Adrenal gland (tissue), 12 donors: ENCODE measurements around the gene PLCG2. TPM values are rescaled to one million over a fixed set of nuclear protein-coding genes. Genes with fewer than 3 reads are reported as not detected.

Source experiments
- DNase-seq, 7 donors: peaks; one replicate each; pipeline ENCODE4 v3.0.0-alpha.2; 2019 to 2020
- H3K27ac ChIP-seq, 5 donors: fragments of 200-600 bp; sonication (generic) in 4 of 5; 1 replicate in 3 of 5; 2 replicates in 2 of 5; pipeline versions ENCODE4 v1.5.1 to v1.8.0; 2016 to 2020; ENCODE audit warnings: mild to moderate bottlenecking in 1 of 5
- H3K27me3 ChIP-seq: fragments of 200-600 bp; 2 replicates; pipeline ENCODE4 v1.8.0; 2021
- H3K36me3 ChIP-seq, 2 donors: fragments of 200-600 bp; replicated peaks in 1 of 2; 1 replicate in 1 of 2; 2 replicates in 1 of 2; pipeline versions ENCODE4 v1.5.1 to v1.8.0; 2018 to 2022
- H3K4me1 ChIP-seq, 2 donors: fragments of 200-600 bp; replicated peaks in 1 of 2; 1 replicate in 1 of 2; 2 replicates in 1 of 2; pipeline versions ENCODE4 v1.5.1 to v1.8.0; 2018 to 2021
- H3K4me3 ChIP-seq, 4 donors: fragments of 200-600 bp; sonication (generic) in 3 of 4; one replicate each; pipeline ENCODE4 v1.5.1; 2016 to 2018
- H3K9me3 ChIP-seq, 3 donors: fragments of 200-600 bp; sonication (generic) in 1 of 3; replicated peaks in 1 of 3; 1 replicate in 2 of 3; 2 replicates in 1 of 3; pipeline versions ENCODE4 v1.5.1 to v1.8.0; 2016 to 2021
- POLR2A ChIP-seq, 2 donors: fragments of 450-650 bp; IDR thresholded peaks; one replicate each; pipeline ENCODE4 v1.6.1; 2017; ENCODE audit warnings: antibody characterized with exemption in 2 of 2, mild to moderate bottlenecking in 2 of 2, moderate library complexity in 1 of 2
- WGBS, 4 donors: extraction: QIAGEN DNeasy Blood & Tissue Kit in 2 of 4; methylation state at CpG; one replicate each; pipeline versions ENCODE4 v1.1.5 to v1.1.7; 2013 to 2017; 5-methylcytosine and 5-hydroxymethylcytosine counted together
- intact Hi-C, 2 donors: fragments of 100-400 bp; cut with DNase I; formaldehyde crosslinking; loops; one replicate each; pipeline versions ENCODE4 v1.14.1 to v1.15.0; 2022 to 2023
- polyA plus RNA-seq, 3 donors: library from polyadenylated mRNA; stranded (reverse); fragments of 200-250 nt in 2 of 3; fragments of 350-450 nt in 1 of 3; fragmentation: Illumina TruSeq in 1 of 3; extraction: RNeasy Lipid Tissue Mini Kit (QIAGEN cat#74804) in 1 of 3; gene quantifications; one replicate each; pipeline ENCODE4 v1.2.3, GENCODE V29; 2013 to 2014
- total RNA-seq, 9 donors: library from RNA; depleted of rRNA in 4 of 9; stranded (reverse); fragments of >200 nt in 4 of 9; fragments of 120-200 nt in 1 of 9; fragmentation: NEBNext Ultra II Directional in 1 of 9; extraction: Animal tissue kit (Norgen Biotek cat#: 25700) in 1 of 9; gene quantifications; one replicate each; pipeline versions ENCODE4 v1.1.0 to v1.2.4, GENCODE V29; 2013 to 2023
- TF ChIP-seq, protein P1 (sequence below), 6 experiments: fragments of 450-650 bp in 4 of 6; fragments of 200-600 bp in 2 of 6; sonication (generic) in 1 of 6; IDR thresholded peaks; 1 replicate in 5 of 6; 2 replicates in 1 of 6; pipeline versions ENCODE4 v1.5.1 to v1.8.0; 2016 to 2021; ENCODE audit warnings: antibody characterized with exemption in 6 of 6, mild to moderate bottlenecking in 2 of 6, moderate library complexity in 1 of 6
- donor health status: healthy with polysubstance abuse.
- donor health status: Bipolar disorder and iron deficiency.
- donor health status: DM: yes; HTN: yes; CAD: no.
- donor health status: DM: no; HTN: no; CAD: no.
- donor health status: DM: no; HTN: no; CAD: no.
- donor health status: DM: yes; HTN: yes; CAD: no.

PLCG2 gene
- total and polyA plus RNA-seq, 12 donors, result 4.8 to 47.6 (median 10.9) TPM

DNA sequence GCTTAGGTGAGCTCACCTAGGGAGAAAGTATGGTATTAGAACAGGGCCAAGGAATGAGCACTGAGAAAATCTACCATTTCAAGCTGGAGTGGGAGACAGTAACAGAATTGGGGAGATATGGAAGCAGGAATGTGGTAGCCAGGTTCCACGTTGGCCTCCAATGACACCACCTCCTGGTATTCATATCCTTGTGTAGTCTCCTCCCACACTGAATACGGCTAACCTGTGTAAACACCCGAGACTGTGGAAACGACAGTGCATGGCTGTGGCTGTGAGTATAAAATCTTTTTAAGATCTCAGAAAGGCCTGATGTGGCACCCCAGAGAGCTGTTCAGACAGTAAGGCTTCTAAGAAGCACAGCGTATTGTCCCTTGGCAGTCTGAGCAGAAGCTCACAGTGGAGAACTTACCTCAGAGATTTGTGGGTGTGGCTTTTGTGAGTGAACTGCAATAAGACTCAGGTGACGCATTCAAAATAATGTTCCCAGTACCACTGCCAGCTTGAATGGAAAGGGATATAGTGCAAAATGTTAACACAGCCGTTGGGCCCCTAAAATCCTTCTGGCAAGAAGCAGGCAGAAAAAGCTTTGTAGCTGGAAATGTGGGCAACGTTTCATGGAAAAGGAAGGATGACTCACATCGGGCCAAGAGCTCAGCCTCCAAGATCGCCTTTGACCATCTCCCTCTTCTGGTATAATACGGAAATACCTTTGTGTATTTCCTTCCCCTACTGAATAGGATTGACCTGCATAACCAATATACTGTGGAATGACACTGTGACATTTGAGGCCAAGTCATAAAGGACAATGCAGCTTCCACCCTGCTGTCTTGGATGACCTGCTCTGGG lies 217.8 kb downstream of the PLCG2 start:
- peak overlapping the region in 1 of 5 donors; percentile 39 for H3K27ac ChIP-seq
- DNase-seq, result peak in 1 of 7 donors; percentile 36
- intact Hi-C loops, result no loop called here
- no peaks in the 10 kb centered on the region for H3K4me1 ChIP-seq
- no peaks in the 10 kb centered on the region for H3K36me3 ChIP-seq
- H3K4me3 ChIP-seq, result no peak overlapping the region
- 58 to 69% (median 61%) methylated on average over 11 of the region's 11 CpGs for WGBS, 4 donors
- TF ChIP-seq, protein P1, sequence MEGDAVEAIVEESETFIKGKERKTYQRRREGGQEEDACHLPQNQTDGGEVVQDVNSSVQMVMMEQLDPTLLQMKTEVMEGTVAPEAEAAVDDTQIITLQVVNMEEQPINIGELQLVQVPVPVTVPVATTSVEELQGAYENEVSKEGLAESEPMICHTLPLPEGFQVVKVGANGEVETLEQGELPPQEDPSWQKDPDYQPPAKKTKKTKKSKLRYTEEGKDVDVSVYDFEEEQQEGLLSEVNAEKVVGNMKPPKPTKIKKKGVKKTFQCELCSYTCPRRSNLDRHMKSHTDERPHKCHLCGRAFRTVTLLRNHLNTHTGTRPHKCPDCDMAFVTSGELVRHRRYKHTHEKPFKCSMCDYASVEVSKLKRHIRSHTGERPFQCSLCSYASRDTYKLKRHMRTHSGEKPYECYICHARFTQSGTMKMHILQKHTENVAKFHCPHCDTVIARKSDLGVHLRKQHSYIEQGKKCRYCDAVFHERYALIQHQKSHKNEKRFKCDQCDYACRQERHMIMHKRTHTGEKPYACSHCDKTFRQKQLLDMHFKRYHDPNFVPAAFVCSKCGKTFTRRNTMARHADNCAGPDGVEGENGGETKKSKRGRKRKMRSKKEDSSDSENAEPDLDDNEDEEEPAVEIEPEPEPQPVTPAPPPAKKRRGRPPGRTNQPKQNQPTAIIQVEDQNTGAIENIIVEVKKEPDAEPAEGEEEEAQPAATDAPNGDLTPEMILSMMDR (IDR thresholded peaks at IDR 0.05), result peak in 5 of 6 experiments; percentile 11 to 37 (median 27)
- no peak for TF ChIP-seq POLR2A (IDR thresholded peaks at IDR 0.05)
- H3K9me3 ChIP-seq, result no peaks in the 10 kb centered on the region
- no peaks in the 10 kb centered on the region for H3K27me3 ChIP-seq

DNA sequence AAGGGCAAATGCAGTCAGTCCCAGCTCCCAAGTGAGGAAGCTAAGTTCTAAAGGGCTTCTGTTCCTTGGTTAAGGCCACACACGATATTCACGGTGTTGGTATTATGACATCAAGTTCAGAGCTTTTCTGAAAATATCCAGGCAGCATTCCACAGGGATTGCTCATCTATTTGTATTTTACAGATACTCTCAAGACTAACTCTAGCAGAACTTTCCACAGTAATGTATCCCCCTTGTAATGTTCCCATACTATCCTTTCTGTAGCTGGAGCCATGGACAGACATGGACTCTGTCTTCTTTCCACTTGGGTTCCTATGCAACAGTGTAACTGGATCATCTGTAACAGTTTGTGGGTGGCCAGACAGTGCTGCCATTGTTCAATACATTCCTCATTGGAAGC lies 218.6 kb downstream of the PLCG2 start:
- intact Hi-C loops, result no loop called here
- H3K36me3 ChIP-seq, result no peaks in the 10 kb centered on the region
- no peaks in the 10 kb centered on the region for H3K27me3 ChIP-seq
- DNase-seq, result peak in 3 of 7 donors; percentile 21 to 29 (median 26)
- WGBS, 4 donors, result 18 to 36% (median 24%) methylated on average over 2 of the region's 2 CpGs
- TF ChIP-seq, protein P1 (IDR thresholded peaks at IDR 0.05), result no peak
- no peak for TF ChIP-seq POLR2A (IDR thresholded peaks at IDR 0.05)
- no peaks in the 10 kb centered on the region for H3K9me3 ChIP-seq
- H3K4me1 ChIP-seq, result no peaks in the 10 kb centered on the region
- H3K27ac ChIP-seq, result peak overlapping the region in 1 of 5 donors; percentile 39
- H3K4me3 ChIP-seq, result no peak overlapping the region

DNA sequence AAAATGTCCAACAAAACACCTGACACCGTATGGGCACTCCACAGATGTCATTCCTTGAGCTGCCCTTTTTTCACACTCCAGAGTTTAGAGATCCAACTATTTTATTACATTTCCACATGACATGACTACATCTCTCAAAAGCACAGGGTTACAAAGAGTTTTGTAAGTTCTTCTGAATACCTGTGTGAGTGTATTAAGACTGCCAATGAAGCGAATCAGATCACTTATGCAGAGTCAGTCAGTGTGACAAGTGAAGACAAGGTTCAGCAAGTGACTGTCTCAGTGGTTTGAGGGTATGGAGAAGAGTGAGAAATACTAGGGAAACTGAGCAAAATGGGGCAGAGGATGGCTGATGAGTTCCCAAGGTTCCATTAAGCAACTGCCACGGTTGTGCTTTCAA lies 223.7 kb downstream of the PLCG2 start:
- Histone ChIP-seq H3K27me3 (no peaks in the 10 kb centered on the region), H3K36me3 (no peaks in the 10 kb centered on the region), H3K4me3 (no peak overlapping the region), H3K27ac (no peak overlapping the region), H3K4me1 (no peaks in the 10 kb centered on the region), H3K9me3 (no peaks in the 10 kb centered on the region)
- 71 to 79% (median 77%) methylated on average over 3 of the region's 3 CpGs for WGBS, 4 donors
- intact Hi-C loops, result no loop called here
- no peak for TF ChIP-seq POLR2A (IDR thresholded peaks at IDR 0.05)
- TF ChIP-seq, protein P1 (IDR thresholded peaks at IDR 0.05), result no peak
- DNase-seq, result no peak

DNA sequence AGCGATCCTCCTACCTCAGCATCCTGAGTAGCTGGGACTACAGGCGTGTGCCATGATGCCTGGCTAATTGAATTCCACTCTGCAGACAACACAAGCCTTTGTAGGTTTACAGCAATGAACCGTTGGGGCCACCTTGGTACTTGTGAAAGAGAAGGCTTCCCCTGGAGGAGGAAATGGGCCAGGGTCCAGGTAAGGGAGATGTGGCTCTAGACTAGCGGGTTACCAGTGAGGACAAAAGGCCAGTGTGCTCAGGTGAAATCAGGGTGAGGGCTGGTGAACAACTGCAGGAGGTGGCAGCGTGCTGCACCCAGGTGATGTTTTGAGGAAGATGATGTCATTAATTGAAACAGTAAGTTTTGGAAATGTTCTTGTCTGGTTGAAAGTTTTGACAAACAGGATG lies 225.5 kb downstream of the PLCG2 start:
- DNase-seq, result no peak
- H3K27me3 ChIP-seq, result no peaks in the 10 kb centered on the region
- intact Hi-C loops, result no loop called here

More for the DNA sequence above, 225.5 kb downstream of the PLCG2 start:
- Histone ChIP-seq H3K9me3 (no peaks in the 10 kb centered on the region), H3K36me3 (no peaks in the 10 kb centered on the region), H3K27ac (no peak overlapping the region), H3K4me3 (no peak overlapping the region), H3K4me1 (no peaks in the 10 kb centered on the region)
- no peak for TF ChIP-seq POLR2A (IDR thresholded peaks at IDR 0.05)
- TF ChIP-seq, protein P1 (IDR thresholded peaks at IDR 0.05), result no peak
- 78 to 85% (median 84%) methylated on average over 5 of the region's 5 CpGs for whole genome bisulfite sequencing, 4 donors
